Coronary artery (tissue), 2 donors: ENCODE measurements around the gene C6orf163.

Experiments used
- DNase-seq: peaks from one replicate; pipeline ENCODE4 v3.0.0-alpha.2; 2017; ENCODE audit warnings: low spot score
- H3K27ac ChIP-seq, 2 donors: fragments of 200-600 bp; sonication (generic); one replicate each; pipeline ENCODE4 v1.5.1; 2016 to 2019
- H3K4me3 ChIP-seq: fragments of 200-600 bp; sonication (generic); 2 replicates; pipeline ENCODE4 v1.5.1; 2016; ENCODE audit warnings: mild to moderate bottlenecking, moderate library complexity
- CTCF ChIP-seq: fragments of 200-600 bp; sonication (generic); IDR thresholded peaks from one replicate; pipeline ENCODE4 v1.5.1; 2019; ENCODE audit warnings: antibody characterized with exemption

Gene C6orf163

GRCh38 chr6:87351583-87351982 lies 7.0 kb downstream of the C6orf163 start:
- TF ChIP-seq CTCF, result no peak
- DNase-seq, result no peak
- Histone ChIP-seq H3K4me3 (no peak overlapping the region), H3K27ac (no peak overlapping the region)

- H3K27ac ChIP-seq, result no peak overlapping the region
- TF ChIP-seq CTCF, result no peak
- no peak overlapping the region for H3K4me3 ChIP-seq
- DNase-seq, result no peak
Observed at GRCh38 chr6:87356181-87356580, 11.6 kb downstream of the C6orf163 start.

- TF ChIP-seq CTCF, result no peak
- H3K4me3 ChIP-seq, result no peak overlapping the region
- no peak for DNase-seq
- no peak overlapping the region for H3K27ac ChIP-seq
Observed at GRCh38 chr6:87357479-87358196, 13.0 kb downstream of the C6orf163 start.

GRCh38 chr6:87364602-87365252 lies 20.1 kb downstream of the C6orf163 start:
- no peak for TF ChIP-seq CTCF
- DNase-seq, result no peak
- no peak overlapping the region for H3K4me3 ChIP-seq
- H3K27ac ChIP-seq, result no peak overlapping the region

GRCh38 chr6:87366072-87366827 lies 21.6 kb downstream of the C6orf163 start:
- no peak for TF ChIP-seq CTCF
- Histone ChIP-seq H3K4me3 (no peak overlapping the region), H3K27ac (no peak overlapping the region)
- DNase-seq, result no peak

- Histone ChIP-seq H3K27ac (no peak overlapping the region), H3K4me3 (no peak overlapping the region)
- no peak for DNase-seq
- no peak for TF ChIP-seq CTCF
Observed at GRCh38 chr6:87366899-87367298, 22.3 kb downstream of the C6orf163 start.
